Panc1 (cell line): ENCODE data around the gene SERPINC1.

ENCODE experiments used
- CTCF ChIP-seq: fragments of 450-650 bp; IDR thresholded peaks from 2 replicates; pipeline ENCODE4 v1.5.1; 2017; ENCODE audit warnings: mild to moderate bottlenecking
- POLR2AphosphoS5 ChIP-seq: IDR thresholded peaks from 2 replicates; pipeline ENCODE4 v1.6.1; 2012; ENCODE audit warnings: mild to moderate bottlenecking, low read depth, low read length, moderate library complexity
- TCF7L2 ChIP-seq: IDR thresholded peaks from 2 replicates; pipeline ENCODE4 v1.6.1; 2011; ENCODE audit warnings: mild to moderate bottlenecking, low read depth, low read length, inconsistent platforms
- TF ChIP-seq, protein P1 (sequence below), 2 experiments: IDR thresholded peaks; 2 replicates each; pipeline ENCODE4 v1.6.1; 2011 to 2012; ENCODE audit warnings: low read depth in 2 of 2, control low read depth in 1 of 2, low read length in 1 of 2, mild to moderate bottlenecking in 1 of 2, moderate library complexity in 1 of 2; ENCODE audit not compliant: insufficient read depth in 1 of 2

DNA sequence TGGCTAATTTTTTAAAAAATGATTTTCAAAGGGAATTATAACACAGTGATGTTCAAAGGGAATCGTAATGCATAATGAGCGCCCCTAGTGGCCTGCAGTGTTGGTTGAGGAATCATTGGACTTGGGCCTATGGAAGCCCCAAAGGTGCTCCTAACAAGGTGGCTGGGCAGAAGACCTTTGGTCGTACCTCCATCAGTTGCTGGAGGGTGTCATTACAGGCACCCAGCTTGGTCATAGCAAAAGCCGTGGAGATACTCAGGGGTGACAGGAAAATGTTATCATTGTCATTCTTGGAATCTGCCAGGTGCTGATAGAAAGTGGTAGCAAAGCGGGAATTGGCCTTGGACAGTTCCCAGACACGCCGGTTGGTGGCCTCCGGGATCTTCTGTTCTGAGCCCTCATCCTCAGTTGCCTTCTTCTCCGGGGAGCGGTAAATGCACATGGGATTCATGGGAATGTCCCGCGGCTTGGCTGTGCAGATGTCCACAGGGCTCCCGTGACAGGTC lies 2.7 kb downstream of the SERPINC1 start:
- TF ChIP-seq CTCF (peak; percentile 86), POLR2AphosphoS5 (no peak), TCF7L2 (no peak)
- TF ChIP-seq, protein P1, sequence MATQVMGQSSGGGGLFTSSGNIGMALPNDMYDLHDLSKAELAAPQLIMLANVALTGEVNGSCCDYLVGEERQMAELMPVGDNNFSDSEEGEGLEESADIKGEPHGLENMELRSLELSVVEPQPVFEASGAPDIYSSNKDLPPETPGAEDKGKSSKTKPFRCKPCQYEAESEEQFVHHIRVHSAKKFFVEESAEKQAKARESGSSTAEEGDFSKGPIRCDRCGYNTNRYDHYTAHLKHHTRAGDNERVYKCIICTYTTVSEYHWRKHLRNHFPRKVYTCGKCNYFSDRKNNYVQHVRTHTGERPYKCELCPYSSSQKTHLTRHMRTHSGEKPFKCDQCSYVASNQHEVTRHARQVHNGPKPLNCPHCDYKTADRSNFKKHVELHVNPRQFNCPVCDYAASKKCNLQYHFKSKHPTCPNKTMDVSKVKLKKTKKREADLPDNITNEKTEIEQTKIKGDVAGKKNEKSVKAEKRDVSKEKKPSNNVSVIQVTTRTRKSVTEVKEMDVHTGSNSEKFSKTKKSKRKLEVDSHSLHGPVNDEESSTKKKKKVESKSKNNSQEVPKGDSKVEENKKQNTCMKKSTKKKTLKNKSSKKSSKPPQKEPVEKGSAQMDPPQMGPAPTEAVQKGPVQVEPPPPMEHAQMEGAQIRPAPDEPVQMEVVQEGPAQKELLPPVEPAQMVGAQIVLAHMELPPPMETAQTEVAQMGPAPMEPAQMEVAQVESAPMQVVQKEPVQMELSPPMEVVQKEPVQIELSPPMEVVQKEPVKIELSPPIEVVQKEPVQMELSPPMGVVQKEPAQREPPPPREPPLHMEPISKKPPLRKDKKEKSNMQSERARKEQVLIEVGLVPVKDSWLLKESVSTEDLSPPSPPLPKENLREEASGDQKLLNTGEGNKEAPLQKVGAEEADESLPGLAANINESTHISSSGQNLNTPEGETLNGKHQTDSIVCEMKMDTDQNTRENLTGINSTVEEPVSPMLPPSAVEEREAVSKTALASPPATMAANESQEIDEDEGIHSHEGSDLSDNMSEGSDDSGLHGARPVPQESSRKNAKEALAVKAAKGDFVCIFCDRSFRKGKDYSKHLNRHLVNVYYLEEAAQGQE (IDR thresholded peaks at IDR 0.05; ENCODE audit: insufficient read depth in 1 of 2, low read depth in 2 of 2, low read length in 1 of 2), result no peak
